ENCODE data around the gene SLF2. TPM values are rescaled to one million over a fixed set of nuclear protein-coding genes. Genes with fewer than 3 reads are reported as not detected.

Gene SLF2
- polyA plus RNA-seq, 1 donor = 56.9 TPM

DNA sequence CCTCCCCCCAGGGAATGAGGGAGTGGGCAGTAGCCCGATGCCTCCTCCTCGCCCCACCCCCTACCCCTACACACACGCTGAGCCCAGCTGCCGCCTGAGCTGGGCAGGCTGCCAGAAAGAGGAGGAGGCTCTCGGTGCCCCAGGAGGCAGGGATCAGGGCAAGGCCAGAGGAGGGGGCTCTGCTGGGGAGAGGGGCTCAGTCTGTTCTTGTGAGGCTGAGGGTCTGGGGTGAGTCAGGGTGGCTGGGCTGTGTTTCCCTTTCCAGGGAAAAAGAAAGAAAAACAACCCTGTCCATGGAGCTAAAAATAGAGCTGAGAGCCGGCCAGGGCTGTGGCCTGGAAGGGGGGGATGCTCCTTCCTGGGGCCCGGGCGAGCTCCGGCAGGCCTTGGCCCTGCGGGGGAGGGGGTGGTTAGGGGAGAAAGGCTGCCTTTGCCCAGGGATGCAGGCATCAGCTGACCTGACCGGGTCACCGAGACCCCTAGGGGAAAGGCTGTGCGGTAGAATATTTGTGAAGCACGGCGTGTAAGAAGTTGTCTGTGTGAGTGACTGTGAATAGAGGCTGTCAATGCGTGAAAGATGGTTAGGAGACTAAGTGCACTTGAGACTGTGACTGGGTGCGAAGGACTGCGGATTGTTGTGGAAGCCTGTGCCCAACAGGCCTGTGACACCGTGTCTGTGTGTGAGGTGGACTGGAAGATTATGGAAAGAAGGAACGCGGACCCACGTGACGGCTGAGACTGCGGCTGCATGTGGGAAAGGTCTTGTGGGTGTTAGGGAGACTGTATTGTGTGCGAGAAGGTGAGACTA lies 85.6 kb downstream of the SLF2 start:
- DNase-seq = peak; percentile 90

GRCh38 chr10:100998991-100999741 lies 86.4 kb downstream of the SLF2 start:
- peak; percentile 77 for DNase-seq

- no peak for DNase-seq
Observed at GRCh38 chr10:100999742-101000126, 87.0 kb downstream of the SLF2 start, which contains the start of gene LZTS2. Gene LZTS2 (plus strand): TSS chr10:100999808. CDS start chr10:101002539, 2,731 bp downstream.

DNA sequence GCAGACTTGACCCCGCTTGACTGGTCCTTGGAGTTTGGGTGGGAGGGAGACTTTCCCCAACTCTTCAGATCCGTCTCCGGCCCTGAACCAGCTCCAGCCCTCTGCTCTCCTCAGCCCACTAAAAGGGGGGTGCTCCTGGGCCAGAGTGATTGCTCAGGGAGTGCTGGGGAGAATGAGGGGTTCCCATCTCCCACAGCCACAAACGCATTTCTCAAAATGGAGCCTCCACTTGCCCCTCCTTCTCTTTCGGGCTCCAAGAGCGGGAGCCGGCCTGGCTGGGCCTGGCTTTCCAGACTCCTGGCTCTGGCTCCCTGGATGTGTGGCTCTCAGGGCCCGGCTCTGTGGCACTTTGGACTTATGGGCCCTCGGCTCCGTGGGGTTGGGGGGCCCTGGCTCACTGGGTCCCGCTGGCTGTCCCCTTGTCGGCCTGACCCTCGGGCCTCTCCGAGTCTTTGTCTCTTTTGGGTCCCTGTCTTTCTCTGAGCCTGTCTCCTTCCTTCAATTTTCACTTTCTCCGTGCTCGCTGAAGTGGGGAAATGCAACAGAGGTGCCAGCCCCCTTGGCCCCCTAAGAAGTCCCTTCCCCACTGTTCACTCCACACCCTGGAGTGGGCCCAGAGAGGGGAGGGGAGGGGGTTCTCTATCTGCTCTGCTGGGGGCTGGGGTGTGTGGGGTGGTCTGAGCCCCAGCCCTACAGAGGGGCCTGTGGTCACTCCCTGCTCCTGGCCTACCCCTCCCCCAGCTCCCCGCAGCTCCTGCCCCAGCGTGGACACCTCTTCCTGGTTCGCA lies 87.6 kb downstream of the SLF2 start:
- no peak for DNase-seq

- DNase-seq = peak; percentile 78
Observed at GRCh38 chr10:101000915-101001658, 88.3 kb downstream of the SLF2 start.

DNA sequence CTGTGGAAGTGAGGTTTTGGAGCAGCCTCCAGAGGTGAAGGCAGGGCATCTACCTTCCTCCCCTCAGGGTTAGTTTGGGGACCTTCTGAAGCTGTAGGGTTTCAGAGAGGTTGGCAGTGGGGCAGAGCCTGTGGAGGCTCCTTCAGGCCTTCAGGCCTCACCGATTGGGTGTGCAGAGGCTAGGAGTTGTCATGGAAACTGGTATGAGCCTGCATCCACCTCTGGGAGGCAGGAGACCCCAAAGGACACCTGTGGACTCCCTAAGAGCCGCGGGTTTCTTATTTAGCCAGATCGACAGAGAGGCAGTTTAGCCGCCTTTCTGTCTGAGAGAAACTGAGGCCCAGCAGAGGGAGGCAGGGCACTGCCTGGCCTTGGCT lies 88.9 kb downstream of the SLF2 start:
- no peak for DNase-seq

DNA sequence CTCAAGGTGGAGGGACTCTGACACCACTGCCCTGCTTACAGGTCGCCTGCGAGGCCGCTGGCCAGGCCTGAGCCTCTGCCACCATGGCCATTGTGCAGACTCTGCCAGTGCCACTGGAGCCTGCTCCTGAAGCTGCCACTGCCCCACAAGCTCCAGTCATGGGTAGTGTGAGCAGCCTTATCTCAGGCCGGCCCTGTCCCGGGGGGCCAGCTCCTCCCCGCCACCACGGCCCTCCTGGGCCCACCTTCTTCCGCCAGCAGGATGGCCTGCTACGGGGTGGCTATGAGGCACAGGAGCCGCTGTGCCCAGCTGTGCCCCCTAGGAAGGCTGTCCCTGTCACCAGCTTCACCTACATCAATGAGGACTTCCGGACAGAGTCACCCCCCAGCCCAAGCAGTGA lies 89.7 kb downstream of the SLF2 start:
- no peak for DNase-seq

DNA sequence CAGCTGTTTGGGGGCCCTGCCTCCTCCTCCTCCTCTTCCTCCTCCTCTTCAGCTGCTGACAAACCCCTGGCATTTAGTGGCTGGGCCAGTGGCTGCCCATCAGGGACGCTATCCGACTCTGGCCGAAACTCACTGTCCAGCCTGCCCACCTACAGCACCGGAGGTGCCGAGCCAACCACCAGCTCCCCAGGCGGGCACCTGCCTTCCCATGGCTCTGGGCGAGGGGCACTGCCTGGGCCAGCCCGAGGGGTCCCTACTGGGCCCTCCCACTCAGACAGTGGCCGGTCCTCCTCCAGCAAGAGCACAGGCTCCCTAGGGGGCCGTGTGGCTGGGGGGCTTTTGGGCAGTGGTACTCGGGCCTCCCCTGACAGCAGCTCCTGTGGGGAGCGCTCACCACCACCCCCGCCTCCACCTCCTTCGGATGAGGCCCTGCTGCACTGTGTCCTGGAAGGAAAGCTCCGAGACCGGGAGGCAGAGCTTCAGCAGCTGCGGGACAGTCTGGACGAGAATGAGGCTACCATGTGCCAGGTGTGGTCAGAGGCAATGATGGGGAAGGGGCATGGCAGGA lies 91.0 kb downstream of the SLF2 start:
- no peak for DNase-seq

- no peak for DNase-seq
Observed at GRCh38 chr10:101005361-101005760, 92.6 kb downstream of the SLF2 start.

GRCh38 chr10:101005869-101006567 lies 93.3 kb downstream of the SLF2 start:
- DNase-seq = no peak

- DNase-seq = no peak
Observed at GRCh38 chr10:101006593-101007098, 93.9 kb downstream of the SLF2 start.

- DNase-seq = no peak
Observed at GRCh38 chr10:101007099-101007711, 94.4 kb downstream of the SLF2 start.

- no peak for DNase-seq
Observed at GRCh38 chr10:101007915-101008822, 95.4 kb downstream of the SLF2 start.

DNA sequence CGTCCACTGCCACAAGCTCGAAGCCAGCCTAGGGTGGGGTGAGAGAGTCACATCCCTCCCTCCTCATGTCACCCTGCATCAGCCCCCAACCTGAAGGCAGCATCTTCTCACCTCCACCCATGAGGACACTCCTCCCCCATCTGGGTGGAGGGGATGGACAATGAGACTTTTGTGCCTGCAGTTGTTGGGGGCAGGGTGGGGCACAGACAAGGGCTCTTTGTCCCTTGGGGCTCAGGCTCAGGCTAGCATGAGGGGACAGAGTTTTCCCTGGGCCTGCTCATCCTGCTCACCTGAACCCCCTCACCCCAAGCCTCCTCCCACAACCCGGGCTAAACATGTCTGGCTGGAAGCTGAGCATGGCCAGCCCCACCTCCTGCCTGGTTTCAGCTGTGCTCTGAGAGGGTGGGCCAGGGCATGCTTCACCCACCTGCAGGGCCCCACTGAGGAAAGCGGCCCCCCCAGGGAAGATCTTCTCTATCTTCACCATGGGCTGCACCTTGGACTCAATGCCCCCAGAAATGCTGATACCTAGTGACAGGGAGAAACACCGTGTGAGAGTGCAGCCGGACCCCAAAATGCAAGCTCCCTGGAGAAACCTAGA lies 96.2 kb downstream of the SLF2 start:
- DNase-seq = no peak

DNA sequence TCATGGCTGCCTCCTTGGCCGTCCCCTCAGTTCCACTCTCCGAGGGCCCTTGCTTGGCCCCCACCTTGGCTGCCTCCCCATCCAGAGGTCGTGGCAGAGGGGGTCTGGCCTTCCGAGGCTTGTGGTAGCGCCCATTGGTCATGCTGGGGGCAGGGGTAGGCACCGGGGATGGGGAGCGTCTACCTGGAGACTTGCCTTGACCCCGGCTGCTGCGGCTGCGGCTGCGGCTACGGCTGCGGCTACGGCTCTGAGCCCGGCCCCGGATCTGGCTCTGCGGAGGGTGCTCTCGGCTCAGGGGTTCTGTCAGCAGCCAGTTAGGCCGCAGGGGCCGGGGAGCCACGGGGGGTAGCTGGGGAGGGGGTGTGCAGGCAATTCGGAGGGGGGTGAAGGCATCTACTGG lies 97.6 kb downstream of the SLF2 start:
- no peak for DNase-seq

DNA sequence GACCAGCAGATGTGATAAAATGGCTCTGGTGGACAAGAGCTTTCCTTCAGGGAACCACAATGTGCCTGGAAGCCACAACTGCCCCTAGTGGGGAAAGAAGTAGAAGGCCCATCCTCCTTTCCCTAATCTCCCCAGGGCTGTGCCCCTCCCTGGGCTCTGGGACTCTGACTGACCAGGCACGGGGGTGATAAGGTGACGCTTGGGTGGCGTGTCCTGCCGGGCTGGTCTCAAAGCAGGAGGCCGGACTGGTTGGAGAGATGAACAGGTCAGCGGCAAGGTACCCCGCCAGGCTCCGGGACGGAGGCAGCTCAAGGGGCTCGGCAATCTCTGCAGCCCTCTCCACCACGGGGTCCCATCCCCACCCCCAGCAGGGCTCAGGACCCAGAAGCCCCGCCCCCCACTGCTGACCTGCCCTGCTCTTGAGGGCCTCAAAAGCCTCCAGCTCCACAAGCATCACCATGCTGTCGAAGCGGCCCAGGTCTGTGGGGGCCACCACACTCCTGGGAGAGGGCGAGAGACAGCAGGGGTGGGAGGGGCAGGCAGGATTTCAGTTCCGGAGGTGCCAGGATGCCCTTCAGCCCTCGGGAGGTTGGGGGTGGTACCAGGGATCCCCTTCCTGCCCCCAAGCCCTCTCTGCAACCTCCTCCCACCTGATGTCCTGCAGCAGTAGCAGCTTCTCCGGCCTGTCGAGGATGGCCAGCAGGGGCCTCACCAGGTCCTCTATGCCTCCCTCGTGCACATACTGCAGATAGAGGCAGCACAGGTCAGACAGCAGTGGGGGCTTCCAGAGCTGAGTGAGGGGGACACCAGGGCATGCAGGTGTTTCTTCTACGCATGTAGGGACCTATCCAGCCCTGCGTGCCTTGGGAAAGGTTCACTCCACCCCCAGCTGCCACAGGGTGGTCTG lies 99.0 kb downstream of the SLF2 start:
- no peak for DNase-seq

GRCh38 chr10:101012525-101013364 lies 100.0 kb downstream of the SLF2 start:
- peak; percentile 92 for DNase-seq
